ENCODE measurements around the gene HDAC4.

GRCh38 chr2:239209783-239210182, 191.0 kb downstream of the HDAC4 start:
- TF ChIP-seq FOXM1 (IDR thresholded peaks at IDR 0.05; ENCODE audit: borderline replicate concordance, low read depth) (no peak), YY1 (IDR thresholded peaks at IDR 0.05; ENCODE audit: low read depth) (no peak), ZBTB7A (IDR thresholded peaks at IDR 0.05; ENCODE audit: low read depth) (no peak), RAD21 (IDR thresholded peaks at IDR 0.05; ENCODE audit: low read depth) (no peak), REST (IDR thresholded peaks at IDR 0.05; ENCODE audit: low read depth) (no peak), CEBPB (IDR thresholded peaks at IDR 0.05) (no peak), EP300 (IDR thresholded peaks at IDR 0.05; ENCODE audit: borderline replicate concordance) (no peak), TCF12 (IDR thresholded peaks at IDR 0.05; ENCODE audit: low read depth) (no peak), USF1 (IDR thresholded peaks at IDR 0.05) (no peak), NFIC (IDR thresholded peaks at IDR 0.05) (no peak), TAF1 (IDR thresholded peaks at IDR 0.05; ENCODE audit: low read depth) (no peak), CREB1 (IDR thresholded peaks at IDR 0.05; ENCODE audit: low read depth) (no peak), EGR1 (IDR thresholded peaks at IDR 0.05) (no peak)

Data from Ishikawa (cell line).